ENCODE results near the gene PAX8.

DNA sequence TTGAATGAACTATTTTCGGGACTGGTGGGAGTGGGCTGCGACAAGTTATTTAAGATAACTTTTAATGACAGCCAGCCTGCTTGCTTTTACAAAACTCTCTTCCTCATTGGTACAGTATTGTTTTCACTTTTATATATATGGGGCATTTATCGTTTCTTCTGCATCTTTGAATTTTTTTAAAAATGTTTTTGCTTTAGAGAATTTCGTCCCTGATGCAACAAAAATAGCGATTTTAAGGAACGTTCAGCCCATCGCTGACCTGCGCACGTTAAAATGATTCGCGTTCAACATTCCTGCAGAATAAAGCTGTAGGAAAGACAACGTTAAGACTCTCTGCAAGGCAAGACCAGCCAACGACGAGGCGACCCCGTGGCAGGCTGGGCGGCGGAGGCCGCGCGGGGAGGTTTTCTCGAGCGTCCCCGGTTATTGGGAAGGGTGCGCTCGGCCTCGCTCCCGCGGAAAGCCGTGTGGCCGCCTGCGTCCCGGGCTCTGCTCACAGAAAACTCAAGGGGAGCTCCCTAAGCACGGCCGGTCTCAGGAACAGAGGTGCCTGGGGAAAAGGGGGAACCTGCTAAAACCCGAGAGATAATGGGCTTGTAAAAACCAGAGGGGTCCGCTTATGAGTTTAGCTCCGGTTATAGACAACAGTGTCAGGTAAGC lies 3.0 kb downstream of the PAX8 start:
- TF ChIP-seq, protein P1, sequence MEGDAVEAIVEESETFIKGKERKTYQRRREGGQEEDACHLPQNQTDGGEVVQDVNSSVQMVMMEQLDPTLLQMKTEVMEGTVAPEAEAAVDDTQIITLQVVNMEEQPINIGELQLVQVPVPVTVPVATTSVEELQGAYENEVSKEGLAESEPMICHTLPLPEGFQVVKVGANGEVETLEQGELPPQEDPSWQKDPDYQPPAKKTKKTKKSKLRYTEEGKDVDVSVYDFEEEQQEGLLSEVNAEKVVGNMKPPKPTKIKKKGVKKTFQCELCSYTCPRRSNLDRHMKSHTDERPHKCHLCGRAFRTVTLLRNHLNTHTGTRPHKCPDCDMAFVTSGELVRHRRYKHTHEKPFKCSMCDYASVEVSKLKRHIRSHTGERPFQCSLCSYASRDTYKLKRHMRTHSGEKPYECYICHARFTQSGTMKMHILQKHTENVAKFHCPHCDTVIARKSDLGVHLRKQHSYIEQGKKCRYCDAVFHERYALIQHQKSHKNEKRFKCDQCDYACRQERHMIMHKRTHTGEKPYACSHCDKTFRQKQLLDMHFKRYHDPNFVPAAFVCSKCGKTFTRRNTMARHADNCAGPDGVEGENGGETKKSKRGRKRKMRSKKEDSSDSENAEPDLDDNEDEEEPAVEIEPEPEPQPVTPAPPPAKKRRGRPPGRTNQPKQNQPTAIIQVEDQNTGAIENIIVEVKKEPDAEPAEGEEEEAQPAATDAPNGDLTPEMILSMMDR (conservative IDR thresholded peaks at IDR 0.05; ENCODE audit: low read length) = no peak
- TF ChIP-seq EZH2phosphoT487 (IDR thresholded peaks at IDR 0.05; ENCODE audit: borderline replicate concordance, low read depth, low read length) = no peak
